Ramos (cell line): Measurements from ENCODE around the gene PPT1.

Source experiments
- in situ Hi-C: fragments of 300-500 bp; cut with MboI; formaldehyde crosslinking; loops from one replicate; pipeline ENCODE4 v1.14.3; 2022; ENCODE audit warnings: low sequenced_read_pairs; ENCODE audit not compliant: unreplicated experiment

Gene PPT1

DNA sequence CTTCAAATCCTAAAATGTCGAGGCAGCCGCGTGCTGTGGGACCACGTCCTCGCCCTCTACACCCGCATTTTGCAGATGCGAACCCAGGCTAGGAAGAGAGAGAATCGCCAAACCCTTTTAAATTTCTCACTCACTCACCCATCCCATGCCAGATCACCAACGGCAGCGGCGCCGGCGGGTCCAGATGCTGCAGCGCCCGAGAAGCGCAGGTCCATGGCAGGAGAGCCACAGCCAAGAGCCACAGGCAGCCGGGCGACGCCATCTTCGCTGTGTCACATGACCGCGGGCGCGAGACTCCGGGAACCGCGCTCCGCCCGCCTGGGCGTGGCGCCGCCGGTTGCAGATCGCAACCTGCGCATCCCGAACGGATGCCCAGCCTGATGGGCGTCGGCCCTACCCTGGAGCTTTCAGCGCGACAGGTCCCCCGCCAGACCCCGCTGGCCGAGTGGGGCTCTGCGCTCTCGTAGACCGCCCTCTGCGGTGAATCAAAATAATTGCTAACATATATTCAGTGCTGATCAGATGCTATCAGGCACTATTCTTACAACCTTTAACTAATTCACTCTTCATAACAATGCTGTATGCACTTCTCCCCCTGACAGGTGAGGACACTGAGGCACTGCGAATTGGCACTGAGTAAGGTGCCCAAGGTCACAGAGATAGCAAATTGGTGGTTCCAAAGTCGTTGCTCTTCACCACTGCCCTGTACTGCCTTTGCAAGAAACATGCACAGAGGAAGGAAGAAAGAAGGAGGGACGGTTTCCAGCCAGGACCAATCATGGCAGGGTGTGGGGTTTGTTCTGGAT is at the start of gene PPT1:
Gene PPT1 (minus strand): TSS at position 276 of the 806 bp plus-strand sequence. CDS start 14 bp downstream, at position 262.
- in situ Hi-C loops: no loop called here

DNA sequence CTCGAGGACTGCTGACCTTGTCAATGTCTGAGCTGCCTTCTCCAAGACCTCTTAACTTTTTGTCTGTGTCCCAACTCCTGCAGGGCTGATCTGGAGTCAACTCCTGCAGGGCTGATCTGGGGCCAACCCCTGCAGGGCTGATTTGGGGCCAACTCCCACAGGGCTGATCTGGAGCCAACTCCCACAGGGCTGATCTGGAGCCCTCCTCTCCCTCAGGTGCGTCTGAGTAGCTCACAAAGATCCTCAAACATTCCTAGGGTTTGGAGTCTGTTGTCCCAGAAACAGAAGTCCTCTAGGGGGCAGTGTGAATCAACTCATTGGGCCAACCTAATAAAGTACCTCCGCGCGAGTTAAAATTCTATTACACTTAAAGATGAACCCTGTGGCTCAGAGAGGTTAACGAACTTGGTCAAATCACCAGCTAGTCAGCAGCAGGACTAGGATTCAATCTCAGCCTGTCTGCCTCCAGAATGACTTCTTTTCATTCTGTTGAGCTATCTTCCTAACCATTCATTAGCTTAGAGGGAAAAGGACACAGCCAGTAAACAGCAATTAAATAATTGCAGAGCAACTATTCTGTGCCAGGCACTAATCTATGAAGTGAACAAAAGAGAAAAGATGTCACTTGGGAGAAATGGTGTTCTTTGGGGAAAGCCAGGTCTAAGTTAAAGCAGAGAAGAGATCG is 47.0 kb upstream of the PPT1 start:
- in situ Hi-C loops: loop anchor here (10.0 kb wide), 1 partner anchor 261 kb away; no protein-coding TSS in a partner anchor

DNA sequence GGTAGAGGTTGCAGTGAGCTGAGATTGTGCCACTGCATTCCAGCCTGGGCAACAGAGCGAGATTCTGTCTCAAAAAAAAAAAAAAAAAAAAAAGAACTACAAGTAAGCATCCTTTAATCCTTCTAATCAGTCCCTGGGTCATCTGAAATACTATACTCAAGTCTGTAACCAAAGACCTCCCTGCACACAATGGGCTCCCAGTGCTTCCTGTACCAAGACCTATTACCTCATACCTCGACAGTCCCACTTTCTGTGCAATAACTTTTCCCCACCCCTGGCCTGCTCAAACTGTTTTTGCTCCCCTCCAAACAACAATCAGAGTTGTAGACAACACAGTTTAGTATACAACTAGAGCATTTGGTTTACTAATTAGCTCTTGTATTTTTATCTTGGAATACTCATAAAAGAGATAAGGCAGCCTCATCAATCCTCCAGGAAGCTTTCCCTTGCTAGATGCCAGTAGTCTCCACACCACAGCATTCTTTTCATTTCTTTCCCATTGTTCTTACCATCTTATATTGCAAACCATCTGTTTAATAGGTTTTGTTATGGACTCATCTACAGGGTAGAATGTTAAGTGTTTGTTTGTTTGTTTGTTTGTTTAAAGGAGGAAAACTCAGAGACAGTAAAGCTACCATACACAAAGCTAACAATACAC is 45.0 kb upstream of the PPT1 start:
- in situ Hi-C loops: loop anchor here (10.0 kb wide), 1 partner anchor 263 kb away; no protein-coding TSS in a partner anchor

DNA sequence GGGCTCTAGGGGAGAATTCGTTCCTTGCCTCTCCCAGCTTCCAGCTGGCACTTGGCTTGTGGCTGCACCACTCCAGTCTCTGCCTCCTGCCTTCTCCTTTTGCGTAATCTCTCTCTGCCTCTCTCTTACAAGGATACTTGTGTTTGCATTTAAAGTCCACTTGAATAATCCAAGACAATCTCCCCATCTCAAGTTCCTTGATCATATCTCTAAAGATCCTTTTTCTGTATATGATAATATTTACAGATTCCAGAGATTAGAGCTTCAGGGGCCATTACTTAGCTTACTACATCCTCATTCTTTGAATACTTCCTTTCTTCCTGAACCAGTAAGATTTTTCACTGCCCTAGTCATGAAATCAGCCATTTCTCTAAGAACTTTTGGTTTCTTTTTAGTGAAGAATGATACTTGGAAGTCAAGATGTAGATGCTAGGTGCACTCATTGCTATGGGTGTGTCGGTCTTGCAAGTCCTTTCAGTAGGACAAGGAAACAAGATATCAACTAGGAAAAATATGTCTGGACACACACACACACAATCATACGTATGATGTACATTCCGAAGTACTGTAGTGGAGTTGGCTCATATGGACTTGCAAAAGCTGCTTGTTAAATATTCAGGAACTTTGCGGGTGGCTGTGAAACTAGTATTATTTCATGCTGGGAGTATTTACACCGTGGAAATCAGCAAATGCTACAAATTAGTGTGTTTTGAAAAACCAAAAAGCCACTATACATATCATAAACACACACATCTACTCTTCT is 43.3 kb upstream of the PPT1 start:
- in situ Hi-C loops: loop anchor here (10.0 kb wide), 1 partner anchor 264 kb away; no protein-coding TSS in a partner anchor

DNA sequence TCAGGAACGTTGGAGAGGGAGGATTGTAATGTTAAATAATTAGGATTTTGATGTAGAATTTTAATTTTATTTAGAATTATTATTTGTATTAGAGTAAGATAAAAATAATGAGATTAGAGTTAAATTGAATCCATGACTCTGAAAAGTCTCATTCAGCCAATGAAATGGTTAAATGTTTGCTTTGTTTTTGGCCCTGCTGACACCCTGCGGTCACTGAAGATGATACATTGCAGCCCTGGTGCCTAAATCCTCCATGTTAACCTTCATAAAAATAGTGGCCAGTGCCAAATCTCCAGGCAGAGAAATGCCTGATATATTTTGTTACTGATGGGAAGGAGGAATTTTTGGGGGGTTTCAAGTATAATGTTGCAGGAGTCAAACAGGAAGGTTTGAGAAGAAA is 36.8 kb upstream of the PPT1 start:
- in situ Hi-C loops: no loop called here

DNA sequence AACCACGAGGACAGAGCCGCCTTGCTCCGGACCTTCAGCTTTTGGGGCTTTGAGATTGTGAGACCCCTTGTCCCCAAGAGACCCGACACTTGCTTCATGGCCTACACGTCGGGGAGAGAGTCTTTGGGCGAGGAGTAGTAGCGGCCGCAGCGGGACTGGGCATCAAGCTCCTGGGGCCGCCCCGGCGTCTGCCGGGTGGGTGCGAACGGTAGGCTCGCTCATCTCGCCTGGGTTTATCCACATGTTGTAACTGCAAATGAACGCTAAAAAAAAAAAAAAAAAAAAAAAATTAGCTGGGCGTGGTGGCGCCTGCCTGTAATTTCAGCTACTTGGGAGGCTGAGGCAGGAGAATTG is 36.2 kb upstream of the PPT1 start:
- in situ Hi-C loops: no loop called here

DNA sequence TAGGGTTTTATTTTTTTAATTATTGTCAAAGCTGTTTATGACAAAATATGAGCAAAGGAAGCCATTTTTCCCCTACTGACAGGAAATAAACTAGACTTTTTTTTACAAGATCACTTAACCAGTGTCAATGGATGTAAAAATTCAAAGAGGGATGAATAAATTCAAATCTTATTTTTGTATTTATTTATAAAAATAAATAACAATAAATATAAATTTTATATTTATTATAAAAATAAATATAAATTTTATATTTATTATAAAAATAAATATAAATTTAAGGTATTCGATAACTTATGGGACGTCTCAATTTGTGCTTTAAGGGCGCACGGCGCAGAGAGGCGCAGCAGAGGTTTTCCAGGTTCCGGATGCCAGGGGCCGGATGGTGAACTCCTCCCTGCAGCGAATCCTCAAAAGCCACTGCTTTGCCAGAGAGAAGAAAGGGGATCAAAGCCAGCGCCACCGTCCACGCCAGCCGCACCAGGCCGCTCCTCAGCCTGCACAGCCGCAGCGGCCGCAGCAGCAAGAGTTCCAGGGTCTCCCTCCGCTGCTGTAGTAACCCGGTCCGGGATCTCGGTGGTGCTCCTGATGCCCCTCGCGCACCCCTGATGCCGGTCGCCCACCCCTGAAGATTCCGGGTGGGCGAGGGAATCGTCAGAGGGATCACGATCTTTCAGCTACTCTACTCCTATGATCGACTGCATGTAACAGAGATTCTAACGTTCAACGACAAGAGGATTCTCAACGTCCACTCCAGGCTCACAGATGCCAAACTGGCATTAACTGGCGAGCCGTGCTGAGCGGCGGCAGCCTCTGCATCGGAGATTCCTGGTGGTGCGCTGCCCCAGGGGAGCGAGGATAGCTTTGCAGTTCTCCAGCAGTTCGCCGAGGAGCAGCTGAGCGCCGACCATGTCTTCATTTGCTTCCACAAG is 35.6 kb upstream of the PPT1 start:
- in situ Hi-C loops: no loop called here

DNA sequence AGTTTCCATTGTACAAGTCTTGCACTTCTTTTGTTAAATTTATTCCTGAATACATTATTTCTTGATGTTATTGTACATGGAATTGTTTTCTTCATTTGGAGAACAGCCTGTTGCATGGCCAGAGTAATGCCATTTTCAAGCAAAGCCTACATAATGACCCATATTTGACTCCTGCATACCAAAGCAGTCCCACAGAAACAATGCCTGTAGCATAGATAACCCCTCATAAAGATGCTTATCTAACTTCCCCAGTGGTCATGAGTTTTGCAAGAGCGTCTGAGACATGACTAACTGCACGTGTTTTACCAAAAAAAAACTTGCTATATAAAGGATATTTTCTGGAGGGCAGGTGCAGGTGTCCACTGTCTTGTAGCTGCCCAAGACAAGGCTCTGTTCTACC is 33.8 kb upstream of the PPT1 start:
- in situ Hi-C loops: no loop called here

DNA sequence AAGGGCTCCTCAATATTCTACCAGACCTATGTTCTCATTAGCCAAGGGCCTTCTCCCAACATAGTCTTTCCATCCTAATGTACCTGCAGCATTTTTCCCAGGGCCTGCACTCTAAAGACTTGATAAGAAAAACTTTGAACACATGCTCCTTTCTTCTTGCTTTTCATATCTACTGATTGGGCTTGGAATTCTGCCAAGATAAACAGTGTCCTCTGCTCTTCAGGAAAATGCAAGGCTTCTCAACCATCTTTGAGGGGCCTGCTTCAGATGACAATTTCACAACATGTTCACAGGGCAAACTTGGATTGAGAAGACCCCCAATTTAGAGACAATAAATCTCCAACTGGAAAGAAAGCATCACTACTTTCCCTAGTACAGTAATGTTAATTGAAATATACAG is 25.8 kb upstream of the PPT1 start:
- in situ Hi-C loops: no loop called here

DNA sequence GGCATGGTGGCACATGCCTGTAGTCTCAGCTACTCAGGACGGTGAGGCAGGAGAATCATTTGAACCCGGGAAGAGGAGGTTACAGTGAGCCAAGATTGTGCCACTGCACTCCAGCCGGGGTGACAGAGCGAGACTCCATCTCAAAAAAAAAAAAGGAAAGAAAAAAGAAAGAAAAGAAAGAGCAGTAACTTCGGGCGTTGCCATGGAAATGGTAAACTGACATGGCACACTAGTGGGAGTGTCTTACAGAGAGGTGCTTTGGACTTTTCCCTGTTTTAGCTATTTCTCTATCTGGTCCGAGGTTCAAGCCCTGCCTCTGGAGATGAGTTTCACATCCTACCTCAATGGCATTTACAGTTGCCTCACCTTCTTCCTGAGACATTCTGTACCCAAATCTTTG is 23.1 kb upstream of the PPT1 start:
- in situ Hi-C loops: no loop called here

DNA sequence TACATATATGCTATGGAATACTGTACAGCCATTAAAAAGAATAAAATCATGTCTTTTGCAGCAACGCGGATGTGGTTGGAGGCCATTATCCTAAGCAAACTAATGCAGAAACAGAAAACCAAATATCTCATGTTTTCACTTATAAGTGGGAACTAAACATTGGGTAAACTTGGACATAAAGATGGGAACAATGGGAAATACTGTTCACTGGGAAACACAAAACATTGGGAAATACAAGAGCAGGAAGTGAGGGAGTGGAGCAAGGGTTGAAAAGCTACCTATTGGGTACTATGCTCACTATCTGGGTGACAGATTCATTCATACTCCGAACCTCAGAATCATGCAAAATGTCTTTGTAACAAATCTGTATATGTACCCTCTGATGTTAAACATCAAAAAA is 17.3 kb upstream of the PPT1 start:
- in situ Hi-C loops: no loop called here

DNA sequence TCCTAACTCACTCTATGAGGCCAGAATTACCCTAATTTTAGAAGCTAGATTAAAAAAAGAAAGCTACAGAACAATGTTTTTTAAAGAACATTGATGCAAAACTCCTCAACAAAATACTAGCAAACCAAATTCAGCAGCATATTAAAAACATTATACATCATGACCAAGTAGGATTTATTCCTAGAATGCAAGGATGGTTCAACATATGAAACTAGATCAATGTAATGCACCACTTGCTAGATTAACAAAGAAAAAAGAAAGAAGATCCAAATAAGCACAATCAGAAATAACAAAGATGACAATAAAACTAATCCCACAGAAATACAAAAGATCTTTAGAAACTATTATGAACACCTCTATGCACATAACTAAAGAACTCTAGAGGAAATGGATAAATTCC is 13.3 kb upstream of the PPT1 start:
- in situ Hi-C loops: no loop called here

DNA sequence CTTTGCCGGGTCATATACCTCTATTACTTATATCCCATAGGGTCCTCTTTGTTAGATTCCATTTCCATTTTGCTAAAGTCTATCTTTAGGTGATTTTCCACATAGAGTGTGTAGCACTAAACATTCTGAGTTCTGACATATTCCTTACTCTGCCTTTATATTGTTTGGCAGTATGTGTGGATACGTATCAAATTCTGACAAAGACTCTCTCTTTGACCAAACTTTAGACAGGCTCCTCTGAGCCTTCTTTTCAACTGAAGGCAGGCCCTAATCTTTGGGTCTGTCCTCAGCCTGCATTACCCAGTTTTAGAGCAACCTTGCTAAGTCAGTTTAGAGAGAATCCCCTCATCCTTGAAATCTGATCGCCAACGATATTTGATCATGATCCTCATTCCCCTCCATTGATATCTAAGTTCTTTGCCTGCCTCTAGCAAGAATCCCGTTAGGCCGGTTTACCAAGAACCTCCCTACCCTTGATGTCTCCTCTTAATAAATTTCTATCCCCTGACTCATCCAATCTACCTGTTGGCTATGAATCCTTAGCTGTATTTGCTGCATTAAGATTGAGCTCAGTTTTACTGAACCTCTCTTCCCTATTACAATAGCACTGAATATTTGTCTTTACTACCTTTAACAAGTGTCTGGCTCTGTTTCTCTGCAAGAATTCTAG is 10.4 kb upstream of the PPT1 start:
- in situ Hi-C loops: no loop called here

DNA sequence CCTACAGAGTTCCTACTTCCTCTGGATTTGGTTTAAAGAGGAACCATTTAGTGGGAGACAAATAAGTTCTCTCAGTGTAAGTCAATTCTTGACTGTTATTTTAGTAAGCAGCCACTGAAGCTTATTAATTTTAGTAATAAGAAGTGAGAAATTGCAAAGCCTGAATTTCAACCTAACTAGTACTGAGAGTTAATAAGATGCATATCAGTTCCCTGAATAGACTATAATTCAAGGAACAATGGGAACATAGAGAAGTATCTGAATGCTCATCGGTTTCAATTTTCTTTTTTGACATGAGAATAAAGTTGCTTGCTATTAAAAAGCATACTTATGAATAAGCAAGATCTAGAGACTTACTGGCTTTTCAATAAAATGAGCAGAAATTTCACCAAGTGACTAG is 8.0 kb upstream of the PPT1 start:
- in situ Hi-C loops: no loop called here

DNA sequence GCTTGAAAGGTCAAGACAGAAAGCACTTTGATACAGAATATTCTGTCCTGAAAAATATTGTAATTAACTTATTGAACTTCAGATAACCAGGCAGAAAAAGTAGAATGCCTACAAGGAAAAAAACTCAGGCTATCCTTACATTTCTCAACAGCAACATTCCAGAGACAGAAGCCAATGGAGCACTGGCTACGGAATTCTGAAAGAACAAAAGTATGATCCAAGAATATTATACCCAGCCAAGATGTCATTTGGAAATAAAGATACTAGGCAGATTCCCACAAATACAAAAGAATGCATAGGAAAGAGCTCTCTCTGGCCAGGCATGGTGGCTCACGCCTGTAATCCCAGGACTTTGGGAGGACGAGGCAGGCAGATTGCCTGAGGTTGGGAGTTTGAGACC is 5.8 kb upstream of the PPT1 start:
- in situ Hi-C loops: no loop called here

DNA sequence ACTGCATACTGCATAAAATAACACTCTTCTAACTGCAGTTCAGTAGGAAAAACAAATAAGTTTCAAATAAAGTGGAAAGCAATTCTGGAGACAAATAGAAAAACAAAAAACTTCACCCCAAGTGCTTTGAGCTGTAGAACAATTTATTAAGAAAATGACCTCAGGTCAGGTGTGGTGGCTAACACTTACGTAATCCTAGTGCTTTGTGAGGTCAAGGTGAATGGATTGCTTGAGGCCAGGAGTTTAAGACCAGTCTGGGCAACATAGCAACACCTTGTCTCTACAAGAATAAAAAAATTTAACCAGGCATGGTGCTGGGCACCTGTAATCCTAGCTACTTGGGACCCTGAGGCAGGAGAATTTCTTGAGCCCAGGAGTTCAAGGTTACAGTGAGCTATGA is 5.0 kb upstream of the PPT1 start:
- in situ Hi-C loops: no loop called here

DNA sequence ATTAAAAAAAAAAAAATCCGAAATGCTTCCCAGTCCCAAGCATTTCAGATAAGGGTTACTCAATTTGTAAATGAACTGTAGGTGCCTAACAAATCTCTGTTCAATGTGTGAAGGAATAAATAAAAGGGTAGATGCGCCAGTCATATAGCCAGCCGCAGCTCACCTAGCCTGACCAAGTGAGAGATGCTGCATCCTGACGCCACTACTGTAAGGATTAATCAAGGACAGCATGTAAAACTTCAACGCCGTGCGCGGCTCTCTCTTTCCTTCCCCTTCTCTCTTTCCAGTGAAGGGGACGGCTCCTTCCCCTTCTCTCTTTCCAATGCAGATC is 441 bp downstream of the PPT1 start:
- in situ Hi-C loops: no loop called here

DNA sequence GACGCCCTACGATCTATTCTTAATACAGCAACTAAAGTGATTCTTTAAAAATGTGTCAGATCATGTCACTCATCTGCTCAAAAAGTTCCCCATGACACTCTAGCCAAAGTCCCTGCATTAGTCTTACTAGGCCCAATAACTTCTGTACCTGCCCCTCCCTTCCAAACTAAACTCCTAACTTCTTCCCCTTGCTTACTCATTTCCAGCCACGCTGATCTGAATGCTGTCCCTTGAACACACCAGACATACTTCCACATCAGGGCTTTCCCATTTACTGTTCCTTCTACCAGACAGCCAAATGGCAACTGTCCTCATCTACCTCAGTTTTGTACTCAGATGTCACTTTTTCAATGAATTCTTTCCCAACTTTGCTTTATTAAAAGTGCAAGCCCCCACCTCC is 1.2 kb downstream of the PPT1 start:
- in situ Hi-C loops: no loop called here

DNA sequence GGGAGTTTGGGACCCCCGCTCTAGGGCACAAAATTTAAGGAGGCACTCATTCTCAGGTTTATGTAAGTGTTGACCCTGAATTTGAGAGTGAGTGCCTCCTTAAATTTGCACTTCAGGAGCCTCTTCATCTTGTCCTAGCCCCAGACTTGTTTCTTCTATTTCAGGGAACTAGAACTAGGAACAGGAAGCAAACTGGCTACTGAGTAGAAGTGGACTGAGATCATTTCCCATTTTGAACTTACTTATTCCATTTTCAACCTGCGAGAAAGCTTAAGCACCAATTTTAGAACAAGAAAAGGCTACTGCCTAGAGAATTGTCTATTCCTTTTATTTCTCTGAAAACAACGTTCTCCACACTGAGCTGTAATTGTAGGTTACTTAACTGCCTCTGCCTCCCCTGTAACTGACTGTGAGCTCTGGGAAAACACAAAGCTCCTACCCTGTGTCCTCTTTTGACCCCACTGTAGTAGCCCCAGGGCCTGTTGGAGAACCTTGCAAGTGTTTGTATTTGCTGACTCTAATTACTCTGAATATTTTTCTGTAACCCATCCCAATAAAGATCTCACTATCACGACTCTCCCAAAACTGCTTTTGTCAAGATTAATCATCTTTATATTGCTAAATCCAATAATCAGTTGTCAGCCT is 2.5 kb downstream of the PPT1 start:
- in situ Hi-C loops: no loop called here
